DND-41 (cell line): ENCODE measurements around the gene NXPE3.

ENCODE experiments used
- ATAC-seq: fragments of 200-7000 bp; cut with Tn5 transposase; 3 replicates; pipeline ENCODE4 v1.9.1; 2021; ENCODE audit warnings: low read depth; ENCODE audit not compliant: insufficient read depth
- DNase-seq: peaks from one replicate; pipeline ENCODE4 v3.0.0-alpha.2; 2020
- H2AFZ ChIP-seq: 2 replicates; pipeline ENCODE4 v1.6.0; 2012; ENCODE audit warnings: low read depth, low read length
- H3K27ac ChIP-seq: 2 replicates; pipeline ENCODE4 v1.5.1; 2012; ENCODE audit warnings: low read length, inconsistent platforms
- H3K27me3 ChIP-seq: fragments of 200-600 bp; sonication (generic); 2 replicates; pipeline ENCODE4 v1.6.0; 2012; ENCODE audit warnings: low read length, mild to moderate bottlenecking, inconsistent platforms; ENCODE audit not compliant: insufficient read depth, poor library complexity
- H3K36me3 ChIP-seq: 2 replicates; pipeline ENCODE4 v1.5.1; 2012; ENCODE audit warnings: low read length, inconsistent platforms; ENCODE audit not compliant: insufficient read depth
- H3K4me1 ChIP-seq: 2 replicates; pipeline ENCODE4 v1.5.1; 2012; ENCODE audit warnings: mild to moderate bottlenecking, low read length; ENCODE audit not compliant: insufficient read depth
- H3K4me2 ChIP-seq: 2 replicates; pipeline ENCODE4 v1.6.0; 2012; ENCODE audit warnings: mild to moderate bottlenecking, moderate library complexity, low read length, inconsistent platforms; ENCODE audit not compliant: insufficient read depth
- H3K4me3 ChIP-seq, 2 experiments: fragments of 200-600 bp in 1 of 2; shearing (Covaris generic) in 1 of 2; 2 replicates each; pipeline ENCODE4 v1.5.1; 2012 to 2016; ENCODE audit warnings: inconsistent platforms in 2 of 2, low read length in 2 of 2, mild to moderate bottlenecking in 2 of 2, low read depth in 1 of 2, moderate library complexity in 1 of 2
- H3K79me2 ChIP-seq: 2 replicates; pipeline ENCODE4 v1.6.0; 2012; ENCODE audit warnings: low read length, inconsistent platforms; ENCODE audit not compliant: insufficient read depth
- H3K9ac ChIP-seq: 2 replicates; pipeline ENCODE4 v1.6.0; 2012; ENCODE audit warnings: low read depth, mild to moderate bottlenecking, inconsistent platforms, low read length, moderate library complexity
- H3K9me3 ChIP-seq: 2 replicates; pipeline ENCODE4 v1.5.1; 2012; ENCODE audit warnings: low read length, moderate library complexity, mild to moderate bottlenecking, inconsistent platforms; ENCODE audit not compliant: insufficient read depth, severe bottlenecking
- H4K20me1 ChIP-seq: 2 replicates; pipeline ENCODE4 v1.6.0; 2012; ENCODE audit warnings: low read length; ENCODE audit not compliant: insufficient read depth
- EZH2 ChIP-seq: IDR thresholded peaks from 3 replicates; pipeline ENCODE4 v1.6.1; 2012; ENCODE audit warnings: borderline replicate concordance, low read depth, mild to moderate bottlenecking, moderate library complexity, low read length, inconsistent platforms; ENCODE audit not compliant: severe bottlenecking
- TF ChIP-seq, protein P1 (sequence below): IDR thresholded peaks from 2 replicates; pipeline ENCODE4 v1.5.1; 2012; ENCODE audit warnings: borderline replicate concordance, low read length, moderate library complexity, mild to moderate bottlenecking; ENCODE audit not compliant: poor library complexity, severe bottlenecking; ENCODE audit errors: extremely low read depth

Gene NXPE3

DNA sequence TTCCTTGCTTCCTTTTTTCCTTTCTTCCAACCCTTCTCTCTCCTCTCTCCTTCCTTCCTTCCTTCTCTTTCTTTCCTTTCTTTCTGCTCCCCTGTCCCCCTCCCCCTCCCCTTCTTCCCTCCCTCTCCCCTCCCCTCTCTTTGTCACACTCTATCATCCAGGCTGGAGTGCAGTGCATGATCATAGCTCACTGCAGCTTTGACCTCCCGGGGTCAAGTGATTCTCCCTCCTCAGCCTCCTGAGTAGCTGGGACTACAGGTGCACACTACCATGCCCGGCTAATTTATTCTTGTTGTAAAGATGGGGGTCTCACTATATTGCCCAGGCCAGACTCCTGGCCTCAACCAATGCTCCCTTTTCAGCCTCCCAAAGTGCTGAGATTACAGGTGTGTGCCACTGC, 89.0 kb downstream of the NXPE3 start:
- DNase-seq (no peak), ATAC-seq (no peak)
- H3K4me2 ChIP-seq, result no peak overlapping the region
- H3K9ac ChIP-seq, result no peak overlapping the region
- no peaks in the 10 kb centered on the region for H3K36me3 ChIP-seq
- H3K79me2 ChIP-seq, result no peaks in the 10 kb centered on the region
- no peak overlapping the region for H3K4me3 ChIP-seq
- H3K27ac ChIP-seq, result no peak overlapping the region
- H3K4me1 ChIP-seq, result no peaks in the 10 kb centered on the region
- no peaks in the 10 kb centered on the region for H3K27me3 ChIP-seq
- H3K9me3 ChIP-seq, result no peaks in the 10 kb centered on the region
- H4K20me1 ChIP-seq, result no peaks in the 10 kb centered on the region
- no peak overlapping the region for H2AFZ ChIP-seq
- TF ChIP-seq, protein P1, sequence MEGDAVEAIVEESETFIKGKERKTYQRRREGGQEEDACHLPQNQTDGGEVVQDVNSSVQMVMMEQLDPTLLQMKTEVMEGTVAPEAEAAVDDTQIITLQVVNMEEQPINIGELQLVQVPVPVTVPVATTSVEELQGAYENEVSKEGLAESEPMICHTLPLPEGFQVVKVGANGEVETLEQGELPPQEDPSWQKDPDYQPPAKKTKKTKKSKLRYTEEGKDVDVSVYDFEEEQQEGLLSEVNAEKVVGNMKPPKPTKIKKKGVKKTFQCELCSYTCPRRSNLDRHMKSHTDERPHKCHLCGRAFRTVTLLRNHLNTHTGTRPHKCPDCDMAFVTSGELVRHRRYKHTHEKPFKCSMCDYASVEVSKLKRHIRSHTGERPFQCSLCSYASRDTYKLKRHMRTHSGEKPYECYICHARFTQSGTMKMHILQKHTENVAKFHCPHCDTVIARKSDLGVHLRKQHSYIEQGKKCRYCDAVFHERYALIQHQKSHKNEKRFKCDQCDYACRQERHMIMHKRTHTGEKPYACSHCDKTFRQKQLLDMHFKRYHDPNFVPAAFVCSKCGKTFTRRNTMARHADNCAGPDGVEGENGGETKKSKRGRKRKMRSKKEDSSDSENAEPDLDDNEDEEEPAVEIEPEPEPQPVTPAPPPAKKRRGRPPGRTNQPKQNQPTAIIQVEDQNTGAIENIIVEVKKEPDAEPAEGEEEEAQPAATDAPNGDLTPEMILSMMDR, result no peak
- no peak for TF ChIP-seq EZH2

- Histone ChIP-seq H3K9me3 (no peaks in the 10 kb centered on the region), H3K27me3 (no peaks in the 10 kb centered on the region), H3K4me1 (no peaks in the 10 kb centered on the region), H4K20me1 (no peaks in the 10 kb centered on the region), H3K27ac (no peak overlapping the region), H3K4me3 (no peak overlapping the region), H3K79me2 (no peaks in the 10 kb centered on the region), H2AFZ (no peak overlapping the region), H3K36me3 (no peaks in the 10 kb centered on the region), H3K9ac (no peak overlapping the region), H3K4me2 (no peak overlapping the region)
- no peak for ATAC-seq
- no peak for DNase-seq
- TF ChIP-seq EZH2, result no peak
- TF ChIP-seq, protein P1, result no peak
These were observed 89.8 kb downstream of the NXPE3 start for GRCh38 chr3:101868534-101869464.

GRCh38 chr3:101870138-101870537, 91.1 kb downstream of the NXPE3 start:
- Histone ChIP-seq H3K27ac (no peak overlapping the region), H3K27me3 (no peaks in the 10 kb centered on the region), H3K4me2 (no peak overlapping the region), H3K4me1 (no peaks in the 10 kb centered on the region), H2AFZ (no peak overlapping the region), H3K36me3 (no peaks in the 10 kb centered on the region), H3K9ac (no peak overlapping the region), H3K9me3 (no peaks in the 10 kb centered on the region), H3K4me3 (no peak overlapping the region), H3K79me2 (no peaks in the 10 kb centered on the region), H4K20me1 (no peaks in the 10 kb centered on the region)
- DNase-seq (no peak), ATAC-seq (no peak)
- TF ChIP-seq, protein P1, result no peak
- no peak for TF ChIP-seq EZH2

GRCh38 chr3:101873619-101874018, 94.6 kb downstream of the NXPE3 start:
- Histone ChIP-seq H3K4me3 (no peak overlapping the region), H3K4me1 (no peaks in the 10 kb centered on the region), H3K4me2 (no peak overlapping the region), H4K20me1 (no peaks in the 10 kb centered on the region), H3K36me3 (no peaks in the 10 kb centered on the region), H3K27me3 (no peaks in the 10 kb centered on the region), H3K79me2 (no peaks in the 10 kb centered on the region), H3K27ac (no peak overlapping the region), H2AFZ (no peak overlapping the region), H3K9me3 (no peaks in the 10 kb centered on the region), H3K9ac (no peak overlapping the region)
- no peak for DNase-seq
- ATAC-seq, result no peak
- TF ChIP-seq, protein P1, result no peak
- no peak for TF ChIP-seq EZH2
